HG03575 (cell line): Measurements from ENCODE around the gene KNSTRN.

Source experiments
- ATAC-seq: cut with Tn5 transposase; IDR thresholded peaks from one replicate; pipeline ENCODE4 v1.9.1; 2021; ENCODE audit not compliant: unreplicated experiment, insufficient number of reproducible peaks, low FRiP score; ENCODE audit errors: extremely low read depth

Gene KNSTRN

GRCh38 chr15:40345225-40345866 is 37.2 kb upstream of the KNSTRN start:
- no peak for ATAC-seq

- no peak for ATAC-seq
Measured at GRCh38 chr15:40345867-40346578, 36.5 kb upstream of the KNSTRN start.

- ATAC-seq, result no peak
Measured at GRCh38 chr15:40346579-40347558, 35.7 kb upstream of the KNSTRN start.

- no peak for ATAC-seq
Measured at GRCh38 chr15:40347559-40348473, 34.7 kb upstream of the KNSTRN start.

- no peak for ATAC-seq
Measured at GRCh38 chr15:40348474-40348870, 34.0 kb upstream of the KNSTRN start.

GRCh38 chr15:40349163-40349562 is 33.4 kb upstream of the KNSTRN start:
- ATAC-seq, result no peak

- ATAC-seq, result no peak
Measured at GRCh38 chr15:40352281-40352901, 30.1 kb upstream of the KNSTRN start.

- no peak for ATAC-seq
Measured at GRCh38 chr15:40353697-40354096, 28.8 kb upstream of the KNSTRN start.

GRCh38 chr15:40354408-40355171 is 27.9 kb upstream of the KNSTRN start:
- ATAC-seq, result no peak

GRCh38 chr15:40355976-40356585 is 26.4 kb upstream of the KNSTRN start:
- ATAC-seq, result no peak

GRCh38 chr15:40357246-40357645 is 25.3 kb upstream of the KNSTRN start:
- ATAC-seq, result no peak

GRCh38 chr15:40357723-40358470 is 24.6 kb upstream of the KNSTRN start, which contains the start of gene DISP2:
TSS of gene DISP2 (plus strand) at chr15:40358219. CDS start at chr15:40358322, 103 bp downstream.
- ATAC-seq, result no peak

GRCh38 chr15:40358471-40359353 is 23.8 kb upstream of the KNSTRN start:
- ATAC-seq, result no peak

GRCh38 chr15:40360015-40360414 is 22.5 kb upstream of the KNSTRN start:
- ATAC-seq, result no peak

GRCh38 chr15:40361640-40362039 is 20.9 kb upstream of the KNSTRN start:
- ATAC-seq, result no peak

GRCh38 chr15:40363611-40364010 is 18.9 kb upstream of the KNSTRN start:
- no peak for ATAC-seq
